H1 (cell line): Measurements from ENCODE around the gene APOC1. TPM values are rescaled to one million over a fixed set of nuclear protein-coding genes. Genes with fewer than 3 reads are reported as not detected.

Source experiments
- ATF2 ChIP-seq: IDR thresholded peaks from 2 replicates; pipeline ENCODE4 v1.6.1; 2012; ENCODE audit warnings: low read length, inconsistent platforms
- polyA plus RNA-seq, 7 experiments: library from polyadenylated mRNA; depleted of rRNA in 3 of 7; stranded (reverse) in 5 of 7; unstranded in 2 of 7; fragments of >200 nt in 5 of 7; fragments of 200-250 nt in 2 of 7; gene quantifications; 1 replicate in 5 of 7; 2 replicates in 1 of 7; 4 replicates in 1 of 7; pipeline versions ENCODE4 v1.2.1 to v1.2.3, GENCODE V29; 2011 to 2013; ENCODE audit warnings: missing spikeins in 2 of 7, mixed read lengths in 2 of 7
- total RNA-seq: library from RNA; stranded (reverse); fragmentation: NEBNext Ultra II Directional; extraction: Animal tissue kit (Norgen Biotek cat#: 25700); gene quantifications from 2 replicates; pipeline ENCODE4 v1.2.1, GENCODE V29; 2021

APOC1 gene
- total and polyA plus RNA-seq, 2 of the 8 experiments (the other 6 are each of a cell fraction or from before 2014, with no cell fraction given), result 55.8 to 78.2 TPM

GRCh38 chr19:44948763-44949374, 34.5 kb downstream of the APOC1 start (continued):
- TF ChIP-seq ATF2, result no peak
